Measurements from ENCODE around the gene MYO1H.
"Not testable (repeated sequence)": the region's sequence is repeated elsewhere in the genome, so short reads cannot be mapped to it uniquely, and the experiment has no call there.

The MYO1H gene

DNA sequence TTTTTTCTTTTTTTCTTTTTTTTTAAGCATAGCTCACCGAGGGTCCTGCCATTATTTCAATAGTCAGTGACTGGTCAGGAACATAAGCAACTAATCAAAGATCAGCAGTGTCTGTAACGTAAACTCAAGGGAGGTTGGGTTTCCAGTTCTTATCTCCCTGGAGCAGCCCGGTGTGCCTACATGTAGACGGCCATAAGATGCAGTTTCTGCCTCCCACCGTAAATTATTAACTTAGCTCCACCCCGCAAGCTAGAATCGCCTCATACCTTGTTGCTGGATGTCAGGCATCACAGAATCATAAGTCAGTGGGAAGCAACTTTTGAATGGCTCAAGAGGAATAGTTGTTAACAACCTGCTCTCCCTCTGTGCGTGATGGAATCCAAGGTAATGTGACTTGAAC lies at the start of gene MYO1H:
MYO1H (plus strand) TSS at position 312 of the 400 bp plus-strand sequence; CDS start at position 373, 61 bp downstream.
- DNase-seq (ENCODE audit: low read depth) = no peak

DNA sequence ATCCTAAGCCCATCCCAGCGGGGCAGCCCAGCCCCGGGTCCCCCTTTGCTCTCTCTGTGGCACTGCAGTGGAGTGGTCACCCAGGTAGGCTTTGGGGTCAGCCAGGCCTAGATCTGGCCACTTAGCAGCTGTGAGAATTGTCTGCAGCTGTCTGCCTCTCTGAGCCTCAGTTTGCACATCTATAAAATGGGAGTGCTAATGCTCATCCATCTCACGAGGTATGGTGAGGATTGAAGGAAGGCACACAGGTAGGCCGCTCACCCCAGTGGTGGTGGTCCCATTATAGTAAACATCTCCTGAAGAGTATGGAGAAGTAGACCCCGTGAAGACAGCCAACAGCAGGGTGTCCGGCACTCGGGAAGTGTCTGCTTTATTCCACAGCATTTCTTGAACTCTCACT lies 47.9 kb upstream of the MYO1H start:
- DNase-seq (ENCODE audit: low read depth) = no peak

DNA sequence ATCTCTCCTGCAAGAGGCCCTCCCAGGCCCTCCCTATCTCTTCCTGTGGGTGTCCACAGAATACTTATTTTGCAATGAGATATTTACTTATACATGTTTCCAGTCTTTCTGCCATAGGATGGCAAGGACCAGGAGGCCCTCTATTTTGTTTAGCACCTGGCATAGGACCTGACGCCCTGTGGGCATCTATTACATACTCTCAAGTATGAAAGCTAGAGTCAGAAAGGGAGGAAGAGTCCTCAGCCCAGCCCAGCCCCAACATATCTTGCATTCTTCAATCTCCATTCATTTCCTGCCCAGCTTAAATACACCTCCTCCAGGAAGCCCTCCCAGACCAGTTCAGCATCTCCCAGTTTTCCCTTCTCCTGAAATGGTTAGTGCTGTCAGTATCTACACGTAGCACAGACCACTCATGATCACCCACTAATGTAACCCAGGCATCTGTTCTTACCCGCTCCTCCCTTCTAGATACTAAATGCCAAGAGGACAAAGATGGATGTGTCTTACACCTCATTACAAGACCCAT lies 46.0 kb upstream of the MYO1H start:
- no peak for DNase-seq (ENCODE audit: low read depth)

- no peak for DNase-seq (ENCODE audit: low read depth)
Measured at GRCh38 chr12:109302358-109302757, 45.3 kb upstream of the MYO1H start.

- no peak for DNase-seq (ENCODE audit: low read depth)
Measured at GRCh38 chr12:109302770-109303169, 44.9 kb upstream of the MYO1H start.

GRCh38 chr12:109304485-109304884 lies 43.2 kb upstream of the MYO1H start:
- DNase-seq (ENCODE audit: low read depth) = no peak

- DNase-seq (ENCODE audit: low read depth) = no peak
Measured at GRCh38 chr12:109305547-109305946, 42.2 kb upstream of the MYO1H start.

- DNase-seq (ENCODE audit: low read depth) = no peak
Measured at GRCh38 chr12:109307051-109307450, 40.6 kb upstream of the MYO1H start.

DNA sequence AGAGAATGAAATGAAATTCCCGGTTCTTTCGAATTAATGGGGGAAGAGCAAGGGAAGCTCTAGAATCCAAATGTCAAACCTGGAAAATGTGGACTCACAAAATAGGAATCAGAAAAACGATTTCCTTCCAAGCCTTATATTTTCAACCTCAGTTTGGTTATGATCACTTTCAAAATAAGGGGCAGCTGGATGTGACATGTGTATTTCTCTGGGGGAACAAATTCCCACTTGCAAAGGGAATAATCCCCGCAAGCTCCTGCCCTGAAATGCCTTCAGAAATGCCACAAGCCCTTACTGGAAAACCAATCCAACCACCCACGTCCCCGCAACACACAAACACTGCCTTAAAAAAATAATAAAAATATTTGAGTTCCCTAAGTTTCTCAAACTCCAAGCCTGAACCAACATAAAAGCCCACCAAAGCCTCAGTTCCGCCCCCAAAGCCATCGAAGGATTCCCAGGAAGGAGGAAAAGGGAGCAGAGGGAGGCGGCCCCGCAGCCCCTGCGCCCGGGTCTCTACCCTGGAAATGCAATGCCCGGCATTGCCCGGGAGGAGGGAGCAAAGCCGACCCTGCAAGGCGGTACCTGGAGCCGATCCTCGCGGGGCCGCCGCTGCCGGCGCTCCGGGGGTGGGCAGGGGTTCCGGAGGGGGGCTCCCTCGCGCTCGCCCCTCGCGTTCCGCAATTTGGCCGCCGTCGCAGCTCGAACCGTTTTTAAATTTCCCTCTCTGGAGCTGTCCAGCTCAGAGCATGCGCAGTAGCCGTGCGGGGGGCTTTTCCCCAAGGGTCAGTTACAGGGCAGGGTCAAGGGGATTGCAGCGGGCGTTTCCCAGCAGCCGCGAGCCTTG lies 38.9 kb upstream of the MYO1H start, which contains the start of gene FOXN4:
FOXN4 (minus strand) TSS at position 751 of the 847 bp plus-strand sequence. CDS start 963 bp downstream, outside the sequence.
- DNase-seq (ENCODE audit: low read depth) = no peak

DNA sequence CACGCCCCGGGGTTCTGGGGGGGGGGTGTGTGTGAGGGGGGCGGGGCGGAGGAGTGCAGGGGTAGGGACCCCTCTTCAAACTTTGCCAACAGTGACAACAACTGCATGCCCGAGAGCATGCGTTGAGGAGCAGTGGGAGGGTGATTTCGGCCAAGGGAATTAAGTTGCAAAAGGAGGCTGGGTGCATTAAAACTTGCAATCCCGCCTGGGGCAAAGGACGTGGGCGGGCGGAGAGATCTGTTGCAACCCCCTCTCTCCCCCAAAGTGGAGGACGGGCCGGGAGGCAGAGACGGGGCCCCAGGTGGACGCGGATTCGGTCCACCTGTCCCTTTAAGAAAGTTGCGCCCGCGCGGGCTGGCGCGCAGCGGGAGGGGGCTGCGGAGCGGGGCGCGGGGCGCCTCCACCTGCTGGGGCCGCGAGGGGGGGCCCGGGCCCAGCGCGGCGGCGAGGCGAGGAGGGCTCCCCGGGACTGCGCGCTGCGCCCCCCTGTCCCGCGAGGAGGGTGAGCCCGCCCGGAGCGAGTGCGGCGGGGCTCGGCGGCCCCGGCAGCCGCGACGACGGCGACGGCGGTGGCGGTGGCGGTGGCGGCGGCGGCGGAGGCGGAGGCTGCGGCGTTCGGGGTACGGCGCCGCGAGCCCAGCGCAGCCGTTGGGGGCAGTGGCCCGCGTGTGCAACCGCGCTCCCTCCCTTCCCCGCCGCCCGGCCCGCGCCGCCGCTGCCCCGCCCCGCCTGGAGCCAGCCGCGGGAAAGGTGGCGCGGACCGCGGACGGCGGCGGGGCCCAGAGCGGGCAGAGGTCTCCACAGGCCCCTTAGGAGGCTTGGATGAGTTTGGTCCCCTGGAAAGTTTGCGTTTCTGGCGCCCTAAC lies 38.1 kb upstream of the MYO1H start:
- no peak for DNase-seq (ENCODE audit: low read depth)

DNA sequence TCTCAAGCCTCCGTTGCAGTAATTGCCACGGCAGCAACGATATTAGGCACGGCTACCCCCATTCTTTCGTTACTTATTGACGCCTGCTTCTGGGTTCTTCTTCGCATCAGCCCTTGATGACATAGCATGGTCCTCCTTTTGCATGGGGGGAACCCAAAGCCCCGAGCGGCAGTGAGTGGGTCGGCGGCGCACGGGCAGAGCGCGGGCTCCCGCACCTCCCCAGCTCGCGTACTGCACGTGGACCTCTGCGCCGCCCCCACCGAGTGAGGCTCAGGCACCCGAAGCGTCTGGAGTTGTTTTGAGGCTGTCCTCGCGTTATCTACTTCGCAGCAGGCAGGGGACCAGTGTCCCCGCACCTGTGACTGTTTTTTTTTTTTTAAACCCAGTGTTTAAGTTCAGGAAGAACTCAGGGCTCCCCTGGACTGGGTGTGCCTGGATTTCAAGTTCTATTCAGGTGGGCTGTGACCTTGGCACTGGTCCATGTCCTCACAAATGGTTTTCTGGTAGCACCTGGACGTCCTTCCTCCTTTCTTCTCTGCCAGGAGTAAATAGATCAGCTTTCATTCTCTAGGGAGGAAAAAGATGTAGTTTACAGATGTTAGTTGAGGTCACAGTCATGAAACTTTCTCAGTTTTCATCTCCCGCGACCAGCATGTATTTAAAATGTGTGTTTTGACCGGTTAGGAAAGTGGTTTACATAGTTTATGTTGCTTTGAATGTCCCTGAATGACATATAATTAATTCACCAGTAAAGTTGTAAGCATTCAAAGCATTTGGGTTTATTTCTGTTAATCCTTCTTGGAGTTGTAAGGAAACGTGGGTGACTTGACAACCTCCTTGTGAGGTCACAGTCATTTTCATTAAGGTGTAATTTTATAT lies 37.2 kb upstream of the MYO1H start:
- no peak for DNase-seq (ENCODE audit: low read depth)

DNA sequence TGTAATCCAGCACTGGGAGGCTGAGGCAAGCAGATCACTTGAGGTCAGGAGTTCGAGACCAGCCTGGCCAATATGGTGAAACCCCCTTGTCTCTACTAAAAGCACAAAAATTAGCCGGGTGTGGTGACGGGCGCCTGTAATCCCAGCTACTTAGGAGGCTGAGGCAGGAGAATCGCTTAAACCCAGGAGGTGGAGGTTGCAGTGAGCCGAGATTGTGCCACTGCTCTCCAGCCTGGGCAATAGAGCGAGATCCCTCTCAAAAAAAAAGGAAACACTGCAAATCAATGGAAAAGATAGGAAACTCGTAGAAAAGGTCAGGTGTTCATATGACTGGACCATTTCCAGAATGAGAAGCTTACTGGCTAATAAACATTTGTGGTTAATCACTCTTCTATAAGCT lies 26.4 kb upstream of the MYO1H start:
- DNase-seq (ENCODE audit: low read depth) = not testable (repeated sequence)

GRCh38 chr12:109329003-109329402 lies 18.7 kb upstream of the MYO1H start:
- no peak for DNase-seq (ENCODE audit: low read depth)

DNA sequence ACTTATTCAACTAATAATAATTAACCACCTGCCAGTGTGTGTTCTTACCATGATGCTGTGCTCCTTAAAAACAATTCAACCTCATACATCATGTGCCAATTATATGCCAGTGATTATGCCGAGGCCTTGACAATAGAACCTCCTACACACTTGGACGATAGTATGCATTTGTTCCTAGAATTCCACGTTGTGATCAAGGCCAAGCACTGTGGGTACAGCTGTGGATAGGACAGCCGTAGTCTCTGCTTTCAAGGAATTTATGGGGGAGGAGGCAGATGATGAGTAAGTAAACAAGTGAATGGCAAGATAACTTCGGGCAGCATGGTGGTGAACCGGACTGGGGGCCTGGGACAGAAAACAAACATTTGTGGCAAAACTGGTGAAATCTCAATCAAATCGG lies 18.0 kb upstream of the MYO1H start:
- DNase-seq (ENCODE audit: low read depth) = no peak

DNA sequence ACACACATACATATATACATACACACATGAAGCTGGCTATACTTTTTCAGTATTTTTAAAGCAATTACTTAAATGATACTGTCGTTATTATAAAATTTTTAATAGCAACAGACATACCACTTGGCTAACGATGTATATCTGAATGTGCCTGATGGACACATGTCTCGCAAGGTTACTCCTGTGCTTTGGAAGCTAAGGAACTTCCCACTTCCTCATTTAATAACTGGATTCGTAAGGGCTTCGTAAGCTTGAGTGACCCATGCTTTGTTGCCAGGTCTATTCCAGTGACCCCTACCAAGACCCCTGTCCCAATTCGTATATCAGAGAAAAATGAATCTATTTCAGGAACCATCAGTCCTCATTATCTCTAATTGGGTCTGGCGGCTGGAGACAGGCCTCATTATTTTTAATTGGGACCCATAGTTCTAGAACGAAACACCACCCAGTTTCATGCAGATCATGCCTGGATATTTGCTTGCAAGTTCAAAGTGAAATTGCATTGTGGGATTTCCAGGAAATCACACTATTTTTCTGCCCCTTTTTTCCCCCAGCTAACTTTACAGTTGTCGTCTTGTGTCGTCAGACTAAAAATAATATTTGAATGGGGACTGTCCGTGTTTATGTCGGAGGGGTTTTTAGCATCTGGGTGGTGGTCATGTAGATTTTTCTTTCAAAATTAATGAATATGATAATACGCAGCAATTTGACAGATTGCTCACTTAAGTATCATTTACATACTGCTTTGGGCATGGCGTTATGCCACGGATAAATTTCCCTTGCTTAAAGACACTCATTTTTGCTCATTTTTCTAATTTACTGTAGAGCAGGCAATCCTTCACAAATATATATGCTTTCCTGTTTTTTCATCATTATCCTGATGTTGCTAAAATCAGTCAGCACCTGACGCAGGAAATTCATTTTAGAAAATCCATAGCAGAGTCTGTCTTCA lies 17.1 kb upstream of the MYO1H start:
- DNase-seq (ENCODE audit: low read depth) = no peak

GRCh38 chr12:109331301-109331952 lies 16.3 kb upstream of the MYO1H start:
- no peak for DNase-seq (ENCODE audit: low read depth)

- DNase-seq (ENCODE audit: low read depth) = no peak
Measured at GRCh38 chr12:109334887-109335286, 12.8 kb upstream of the MYO1H start.

DNA sequence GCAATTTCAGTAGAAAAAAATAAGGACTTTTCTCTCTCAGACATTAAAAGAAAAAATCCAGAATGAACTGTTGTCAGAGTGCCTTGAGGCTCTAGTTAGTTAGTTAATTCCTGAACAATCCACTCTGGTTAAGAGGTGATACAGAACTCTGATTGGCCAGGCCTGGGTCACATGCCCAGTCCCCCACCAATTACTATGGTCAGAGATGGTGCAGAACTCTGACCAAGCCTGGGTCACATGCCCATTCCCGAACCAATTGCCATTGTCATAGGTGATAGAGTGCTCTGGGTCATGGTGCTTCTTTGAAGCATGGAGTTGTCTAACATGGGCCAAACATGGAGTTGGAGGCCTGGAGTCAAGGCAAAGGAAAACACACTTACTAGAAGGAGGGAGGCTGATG lies 11.1 kb upstream of the MYO1H start:
- DNase-seq (ENCODE audit: low read depth) = no peak

GRCh38 chr12:109343677-109344076 lies 4.0 kb upstream of the MYO1H start:
- no peak for DNase-seq (ENCODE audit: low read depth)

GRCh38 chr12:109345428-109345827 lies 2.3 kb upstream of the MYO1H start:
- DNase-seq (ENCODE audit: low read depth) = no peak
